Colonic mucosa (tissue), 4 donors: ENCODE results near the gene CA7. TPM values are rescaled to one million over a fixed set of nuclear protein-coding genes. Genes with fewer than 3 reads are reported as not detected.

ENCODE experiments used
- DNase-seq: peaks from one replicate; pipeline ENCODE4 v3.0.0-alpha.2; 2020
- H3K27ac ChIP-seq: fragments of 200-600 bp; one replicate; pipeline ENCODE4 v1.8.0; 2021
- H3K27me3 ChIP-seq: fragments of 200-600 bp; one replicate; pipeline ENCODE4 v1.8.0; 2021
- H3K36me3 ChIP-seq: fragments of 200-600 bp; one replicate; pipeline ENCODE4 v1.8.0; 2021
- H3K4me1 ChIP-seq: fragments of 200-600 bp; one replicate; pipeline ENCODE4 v1.8.0; 2021; ENCODE audit warnings: mild to moderate bottlenecking
- H3K4me3 ChIP-seq: fragments of 200-600 bp; one replicate; pipeline ENCODE4 v1.8.0; 2021
- H3K9ac ChIP-seq, 2 donors: one replicate each; pipeline ENCODE4 v1.7.0; 2013; ENCODE audit warnings: control low read depth in 2 of 2, low read depth in 2 of 2, low read length in 2 of 2
- H3K9me3 ChIP-seq: fragments of 200-600 bp; one replicate; pipeline ENCODE4 v1.8.0; 2021
- CTCF ChIP-seq: fragments of 200-600 bp; IDR thresholded peaks from one replicate; pipeline ENCODE4 v1.8.0; 2022; ENCODE audit warnings: antibody characterized with exemption, mild to moderate bottlenecking
- intact Hi-C: fragments of 100-400 bp; cut with DNase I; formaldehyde crosslinking; loops from one replicate; pipeline ENCODE4 v1.14.1; 2022
- total RNA-seq, 2 donors: library from RNA; stranded (reverse); fragmentation: NEBNext Ultra II Directional in 1 of 2; extraction: Animal tissue kit (Norgen Biotek cat#: 25700) in 1 of 2; gene quantifications; one replicate each; pipeline ENCODE4 v1.2.1, GENCODE V29; 2021
- donor health status: healthy.
- donor health status: DM: no; HTN: no; CAD: no.
- donor health status: DM: no; HTN: no; CAD: no.

CA7 gene
- total RNA-seq, 2 donors from 2014 or later, result 46.2 to 120 TPM

DNA sequence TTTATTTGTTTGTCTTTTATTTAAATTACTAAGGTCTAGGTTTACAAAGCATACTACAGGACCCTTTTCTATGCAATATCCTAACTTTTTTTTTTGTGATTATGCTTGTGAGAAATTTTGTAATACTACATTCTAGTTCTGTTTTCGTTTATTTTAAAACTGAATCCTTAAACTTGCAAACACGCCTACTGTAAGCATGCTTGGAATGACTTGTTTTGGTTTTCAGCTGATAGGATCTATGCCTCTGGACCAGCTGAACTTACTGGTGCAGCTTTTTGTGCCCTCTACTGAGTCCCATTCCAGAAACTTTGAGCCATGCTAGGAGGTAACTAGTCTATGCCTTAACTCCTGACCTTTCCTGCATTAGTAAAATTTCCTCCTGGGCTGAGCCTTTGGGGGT is 42.1 kb downstream of the CA7 start:
- Histone ChIP-seq H3K36me3 (peaks cover 5% of the 10 kb centered on the region), H3K9ac (no peak overlapping the region), H3K9me3 (no peaks in the 10 kb centered on the region), H3K4me3 (no peak overlapping the region), H3K4me1 (peaks cover 4% of the 10 kb centered on the region), H3K27ac (no peak overlapping the region), H3K27me3 (no peaks in the 10 kb centered on the region)
- TF ChIP-seq CTCF, result no peak
- DNase-seq, result no peak
- intact Hi-C loops, result no loop called here

- H3K4me3 ChIP-seq, result no peak overlapping the region
- H3K9ac ChIP-seq, result no peak overlapping the region
- no peaks in the 10 kb centered on the region for H3K9me3 ChIP-seq
Observed at GRCh38 chr16:66886914-66887313, 42.7 kb downstream of the CA7 start.

DNA sequence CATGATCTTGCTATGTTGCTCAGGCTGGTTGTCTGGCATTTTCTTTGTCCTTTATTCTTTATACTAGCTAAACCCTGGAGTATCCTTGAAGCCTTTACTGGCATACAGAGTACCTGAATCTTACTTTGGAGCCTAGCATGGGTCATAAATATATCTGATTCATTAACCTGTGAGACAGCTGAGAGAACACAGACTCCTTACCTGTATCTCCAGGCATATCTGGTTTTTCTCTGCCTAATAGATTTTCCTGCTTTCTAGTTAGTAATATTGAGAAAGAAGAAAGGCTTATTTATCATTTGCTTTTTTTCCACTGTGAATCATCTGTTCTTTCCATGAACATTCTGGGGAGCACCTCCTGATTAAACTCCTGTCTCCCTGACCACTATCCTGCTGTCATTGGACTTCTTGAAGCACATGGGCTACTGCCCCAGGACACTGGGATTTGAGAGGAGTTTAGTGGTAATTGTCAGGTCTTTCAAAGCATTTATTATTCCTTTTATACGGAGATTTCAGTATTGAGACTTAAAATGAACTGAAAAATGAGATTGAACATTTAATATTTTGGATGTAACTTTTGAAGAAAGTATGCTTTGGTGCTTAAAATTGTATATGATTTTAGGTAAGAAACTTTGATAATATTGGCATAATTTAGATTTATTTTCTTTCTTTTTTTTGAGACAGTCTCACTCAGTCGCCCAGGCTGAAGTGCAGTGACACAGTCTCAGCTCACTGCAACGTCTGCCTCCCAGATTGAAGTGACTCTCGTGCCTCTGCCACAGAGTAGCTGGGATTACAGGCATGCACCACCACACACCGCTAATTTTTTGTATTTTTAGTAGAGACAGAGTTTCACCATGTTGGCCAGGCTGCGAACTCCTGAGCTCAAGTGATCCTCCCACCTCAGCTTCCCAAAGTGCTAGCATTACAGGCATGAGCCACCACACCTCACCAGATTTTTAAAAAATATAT is 44.7 kb downstream of the CA7 start:
- no peaks in the 10 kb centered on the region for H3K4me1 ChIP-seq
- no peak overlapping the region for H3K27ac ChIP-seq
- TF ChIP-seq CTCF, result no peak
- intact Hi-C loops, result no loop called here
- H3K27me3 ChIP-seq, result no peaks in the 10 kb centered on the region
- H3K9ac ChIP-seq, result no peak overlapping the region
- H3K36me3 ChIP-seq, result peaks cover 5% of the 10 kb centered on the region
- no peaks in the 10 kb centered on the region for H3K9me3 ChIP-seq
- H3K4me3 ChIP-seq, result no peak overlapping the region
- no peak for DNase-seq

More at GRCh38 chr16:66886914-66887313, 42.7 kb downstream of the CA7 start:
- intact Hi-C loops, result no loop called here
- H3K36me3 ChIP-seq, result peaks cover 5% of the 10 kb centered on the region
- no peak for TF ChIP-seq CTCF
- H3K27me3 ChIP-seq, result no peaks in the 10 kb centered on the region
- H3K4me1 ChIP-seq, result no peaks in the 10 kb centered on the region
- no peak for DNase-seq
- no peak overlapping the region for H3K27ac ChIP-seq

- DNase-seq, result no peak
- Histone ChIP-seq H3K9ac (no peak overlapping the region), H3K4me3 (no peak overlapping the region), H3K27ac (no peak overlapping the region), H3K36me3 (peaks cover 5% of the 10 kb centered on the region), H3K9me3 (no peaks in the 10 kb centered on the region), H3K4me1 (no peaks in the 10 kb centered on the region), H3K27me3 (no peaks in the 10 kb centered on the region)
- no peak for TF ChIP-seq CTCF
- intact Hi-C loops, result no loop called here
Observed at GRCh38 chr16:66889622-66890021, 45.4 kb downstream of the CA7 start.

GRCh38 chr16:66890799-66891198 is 46.6 kb downstream of the CA7 start:
- Histone ChIP-seq H3K9ac (no peak overlapping the region), H3K4me1 (peaks cover 6% of the 10 kb centered on the region), H3K9me3 (no peaks in the 10 kb centered on the region), H3K27ac (no peak overlapping the region), H3K36me3 (no peaks in the 10 kb centered on the region), H3K4me3 (no peak overlapping the region), H3K27me3 (no peaks in the 10 kb centered on the region)
- intact Hi-C loops, result no loop called here
- TF ChIP-seq CTCF, result no peak
- DNase-seq, result no peak
